GM21515 (cell line): Measurements from ENCODE around the gene PTPRD.

ENCODE experiments used
- ATAC-seq: cut with Tn5 transposase; IDR thresholded peaks from one replicate; pipeline ENCODE4 v1.9.1; 2021; ENCODE audit not compliant: unreplicated experiment

Gene PTPRD

GRCh38 chr9:10208691-10209069 is 404.1 kb downstream of the PTPRD start:
- ATAC-seq = no peak

DNA sequence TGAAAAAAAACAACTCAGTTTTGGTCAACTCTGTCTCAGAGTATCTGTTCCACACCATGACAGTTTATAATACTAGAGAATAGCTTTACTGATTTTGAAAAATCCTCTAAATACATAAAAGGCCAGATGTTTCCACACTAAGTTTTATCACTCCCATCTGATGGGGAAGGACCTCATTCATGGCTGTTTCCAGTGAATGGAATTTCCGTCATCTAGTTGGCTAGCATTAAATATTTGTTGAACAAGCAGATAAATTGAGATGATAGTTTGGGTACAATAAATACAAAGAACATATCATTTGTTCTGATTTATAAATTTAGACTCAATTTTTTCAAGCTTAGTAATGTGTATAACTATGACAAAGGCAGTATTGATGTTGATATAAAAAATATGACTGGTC is 408.5 kb downstream of the PTPRD start:
- ATAC-seq = no peak

- no peak for ATAC-seq
Observed at GRCh38 chr9:10173561-10173960, 439.2 kb downstream of the PTPRD start.

- ATAC-seq = no peak
Observed at GRCh38 chr9:10172476-10172875, 440.3 kb downstream of the PTPRD start.

- ATAC-seq = no peak
Observed at GRCh38 chr9:10168241-10168640, 444.6 kb downstream of the PTPRD start.

- no peak for ATAC-seq
Observed at GRCh38 chr9:10148796-10149195, 464.0 kb downstream of the PTPRD start.

GRCh38 chr9:10146517-10147331 is 466.1 kb downstream of the PTPRD start:
- no peak for ATAC-seq

- ATAC-seq = no peak
Observed at GRCh38 chr9:10144355-10144754, 468.4 kb downstream of the PTPRD start.

DNA sequence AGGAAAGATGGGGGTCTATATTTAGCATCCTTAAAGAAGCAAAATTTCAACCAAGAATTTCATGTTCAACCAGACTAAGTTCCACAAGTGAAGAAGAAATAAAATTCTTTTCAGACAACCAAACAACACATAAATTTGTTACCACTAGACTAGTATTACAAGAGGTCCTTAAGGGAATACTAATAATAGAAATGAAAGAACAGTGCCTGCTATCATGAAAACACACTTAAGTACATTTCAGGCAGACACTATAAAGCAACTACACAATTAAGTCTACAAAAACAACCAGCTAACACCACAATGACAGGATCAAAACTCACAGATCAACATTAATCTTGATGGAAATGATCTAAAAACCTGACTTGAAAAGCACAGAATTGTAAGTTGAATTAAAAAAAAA is 477.2 kb downstream of the PTPRD start:
- no peak for ATAC-seq

- ATAC-seq = no peak
Observed at GRCh38 chr9:10134266-10134665, 478.5 kb downstream of the PTPRD start.

- no peak for ATAC-seq
Observed at GRCh38 chr9:10130061-10130675, 482.6 kb downstream of the PTPRD start.

DNA sequence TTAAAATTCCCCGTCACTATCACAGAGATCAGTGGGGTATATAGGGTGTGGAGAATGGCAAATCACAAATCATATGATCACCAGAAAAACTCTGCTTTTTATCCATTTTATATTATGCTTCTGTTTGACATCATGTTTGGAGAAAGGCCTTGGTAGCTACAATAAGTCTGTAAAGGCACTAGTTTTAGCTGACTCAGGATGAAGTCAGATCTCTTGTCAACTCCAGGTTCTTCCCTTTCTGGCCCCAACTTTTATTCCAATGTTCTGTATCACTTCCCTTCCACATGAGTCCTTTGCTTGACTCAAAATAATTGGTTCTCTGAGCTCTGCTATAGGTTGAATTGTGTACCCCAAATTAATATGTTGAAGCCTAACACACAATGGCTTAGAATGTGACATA is 484.9 kb downstream of the PTPRD start:
- ATAC-seq = no peak

- no peak for ATAC-seq
Observed at GRCh38 chr9:10112798-10113197, 500.0 kb downstream of the PTPRD start.

- no peak for ATAC-seq
Observed at GRCh38 chr9:10112070-10112469, 500.7 kb downstream of the PTPRD start.

DNA sequence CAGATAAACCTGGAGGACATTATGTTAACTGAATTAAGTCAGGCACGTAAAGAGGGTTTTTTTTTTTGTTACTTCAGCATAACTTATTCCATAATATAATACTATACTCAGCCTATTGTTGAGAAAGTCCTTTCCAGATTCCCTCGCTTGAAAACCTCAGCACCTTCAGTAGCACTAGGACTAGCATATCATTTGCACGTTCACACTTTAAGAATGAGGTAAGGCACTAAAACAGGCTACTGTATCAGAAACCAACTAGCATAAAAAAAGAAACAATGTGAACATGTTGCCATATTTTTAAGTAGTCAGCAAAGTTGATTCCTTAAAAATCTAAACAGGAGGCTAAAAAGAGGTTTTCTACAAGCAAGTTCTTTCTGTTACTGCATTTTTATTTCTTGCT is 504.0 kb downstream of the PTPRD start:
- ATAC-seq = no peak

DNA sequence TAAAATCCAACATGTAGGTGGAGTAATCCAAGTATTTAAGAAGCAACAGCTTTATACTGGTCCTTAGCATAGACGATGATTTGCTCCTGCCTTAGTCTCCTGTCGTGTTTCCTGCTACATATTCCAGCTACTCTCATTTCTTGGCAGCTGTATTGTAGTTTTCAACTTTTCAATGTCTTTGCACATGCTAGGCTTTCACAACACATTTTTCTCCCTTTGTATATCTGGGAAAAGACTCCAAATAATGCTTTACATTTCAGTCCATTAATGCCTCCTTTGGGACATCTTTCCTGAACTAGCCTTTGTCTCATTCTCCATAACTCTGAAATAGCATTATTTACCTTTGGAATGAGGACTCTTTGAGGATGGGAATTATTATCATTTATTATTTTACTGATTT is 508.0 kb downstream of the PTPRD start:
- no peak for ATAC-seq

GRCh38 chr9:10095208-10095607 is 517.6 kb downstream of the PTPRD start:
- ATAC-seq = no peak

GRCh38 chr9:10094563-10094962 is 518.2 kb downstream of the PTPRD start:
- no peak for ATAC-seq

DNA sequence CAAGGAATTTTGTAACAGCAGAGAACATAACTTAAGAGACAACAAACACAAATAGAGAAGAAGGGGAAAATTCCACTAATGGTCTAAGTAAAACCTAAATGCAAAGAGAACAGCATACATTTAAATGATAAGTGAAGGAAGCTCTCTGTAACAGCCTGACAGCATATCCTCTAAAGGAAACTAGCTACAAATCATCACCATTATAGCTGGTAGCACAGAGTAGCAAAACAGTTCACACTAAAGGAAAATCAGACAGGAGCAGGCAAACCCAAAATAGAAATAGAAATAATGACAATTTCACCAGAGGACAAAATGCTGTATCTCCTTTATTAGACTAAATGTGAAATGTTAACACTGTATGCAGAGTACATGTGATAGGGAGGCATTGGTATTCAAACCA is 532.8 kb downstream of the PTPRD start:
- ATAC-seq = no peak

DNA sequence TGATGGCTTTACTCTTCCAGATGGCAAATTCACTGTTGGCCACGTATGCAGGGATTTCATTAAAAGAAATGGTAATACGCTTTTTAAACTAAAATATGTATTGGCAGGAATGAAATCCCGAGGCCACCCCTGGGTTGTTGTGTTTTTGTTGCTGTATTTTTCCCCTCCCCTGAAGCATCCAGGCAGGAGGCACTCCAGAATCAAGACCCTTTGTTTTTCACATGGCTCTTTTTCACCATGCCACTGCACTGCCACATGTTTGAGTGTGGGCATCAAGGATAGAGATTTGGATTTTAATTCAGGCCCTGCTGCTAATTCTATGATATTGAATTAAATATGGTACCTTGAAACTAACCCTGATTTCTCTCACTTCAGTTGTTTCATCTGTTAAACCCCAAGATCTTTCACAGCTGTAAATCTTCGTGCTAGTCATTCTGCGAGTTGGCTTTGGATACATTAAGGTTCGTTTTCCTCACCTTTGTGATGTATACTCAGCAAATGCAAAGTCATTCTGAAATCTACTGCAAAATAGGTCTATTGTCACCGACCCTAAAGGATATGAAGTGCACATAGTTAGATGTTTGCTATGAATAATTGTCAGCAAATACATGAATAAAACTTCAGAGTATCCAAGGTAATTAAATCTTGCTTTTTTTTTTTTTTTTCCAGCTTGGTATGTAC is 533.4 kb downstream of the PTPRD start:
- no peak for ATAC-seq

DNA sequence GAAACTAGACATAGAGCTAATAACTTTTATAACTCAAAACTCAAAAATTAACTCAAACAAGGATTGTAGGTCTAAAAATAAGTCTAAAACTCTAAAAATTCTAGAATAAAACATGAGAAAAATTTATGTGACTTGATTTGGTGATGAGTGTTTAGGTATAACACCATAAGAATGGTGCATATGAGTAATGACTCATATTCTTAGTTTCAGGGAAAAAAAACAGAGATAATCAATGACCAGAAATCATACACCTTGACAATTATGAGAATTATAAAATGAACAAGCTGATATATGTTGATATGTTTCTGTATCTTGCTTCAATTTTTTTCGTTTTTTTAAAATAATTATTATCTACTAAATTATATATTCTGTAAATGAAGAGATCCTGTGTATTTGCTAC is 541.2 kb downstream of the PTPRD start:
- ATAC-seq = no peak
